Measurements from ENCODE around the gene TRAF1. TPM values are rescaled to one million over a fixed set of nuclear protein-coding genes. Genes with fewer than 3 reads are reported as not detected.

TRAF1 gene
- total and polyA plus RNA-seq, 7 donors, result 0.46 to 10.0 (median 4.6) TPM

DNA sequence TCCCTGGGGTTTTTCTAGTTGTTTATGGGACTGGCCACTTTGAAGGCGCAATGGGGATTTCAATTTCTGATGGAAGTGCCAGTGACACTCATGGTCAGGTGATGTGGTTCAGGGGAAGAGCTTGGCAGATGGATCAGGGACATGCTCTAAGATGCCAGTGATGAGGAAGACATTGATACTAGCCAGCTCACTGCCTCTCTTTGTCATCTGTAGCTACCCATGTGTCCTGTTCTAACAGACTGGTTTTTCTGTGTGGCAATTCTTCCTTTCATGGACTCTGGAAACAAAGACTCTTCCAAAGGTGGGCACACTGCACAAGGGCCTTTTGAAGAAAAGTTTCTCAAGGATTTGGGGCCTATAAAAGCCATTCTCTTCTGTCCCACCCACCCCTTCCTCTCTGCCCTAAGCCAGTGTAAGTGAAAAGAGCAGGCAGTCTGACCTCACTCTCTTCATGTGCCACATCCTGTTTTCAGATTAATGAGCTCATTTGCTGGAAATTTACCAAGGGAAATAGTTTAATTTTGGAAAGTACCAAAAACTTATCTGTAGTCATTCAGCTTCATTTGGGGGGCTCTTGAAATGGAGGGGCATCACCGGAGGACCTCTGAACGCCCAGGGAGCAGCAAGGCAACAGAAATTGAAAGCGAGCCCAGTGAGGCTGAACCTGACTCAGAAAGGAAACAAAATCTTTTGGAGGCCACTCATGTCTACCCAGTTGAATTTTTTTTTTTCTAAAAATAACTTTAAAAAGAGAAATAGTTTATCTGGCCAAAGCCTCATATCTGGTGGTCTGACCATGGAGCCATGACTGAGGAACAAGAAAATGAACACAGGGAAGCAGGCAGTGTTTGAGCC is 4.9 kb upstream of the TRAF1 start:
- TF ChIP-seq POLR2AphosphoS5 (IDR thresholded peaks at IDR 0.05), result peak in 3 of 4 donors; percentile 18 to 39 (median 21)
- TF ChIP-seq, protein P1, sequence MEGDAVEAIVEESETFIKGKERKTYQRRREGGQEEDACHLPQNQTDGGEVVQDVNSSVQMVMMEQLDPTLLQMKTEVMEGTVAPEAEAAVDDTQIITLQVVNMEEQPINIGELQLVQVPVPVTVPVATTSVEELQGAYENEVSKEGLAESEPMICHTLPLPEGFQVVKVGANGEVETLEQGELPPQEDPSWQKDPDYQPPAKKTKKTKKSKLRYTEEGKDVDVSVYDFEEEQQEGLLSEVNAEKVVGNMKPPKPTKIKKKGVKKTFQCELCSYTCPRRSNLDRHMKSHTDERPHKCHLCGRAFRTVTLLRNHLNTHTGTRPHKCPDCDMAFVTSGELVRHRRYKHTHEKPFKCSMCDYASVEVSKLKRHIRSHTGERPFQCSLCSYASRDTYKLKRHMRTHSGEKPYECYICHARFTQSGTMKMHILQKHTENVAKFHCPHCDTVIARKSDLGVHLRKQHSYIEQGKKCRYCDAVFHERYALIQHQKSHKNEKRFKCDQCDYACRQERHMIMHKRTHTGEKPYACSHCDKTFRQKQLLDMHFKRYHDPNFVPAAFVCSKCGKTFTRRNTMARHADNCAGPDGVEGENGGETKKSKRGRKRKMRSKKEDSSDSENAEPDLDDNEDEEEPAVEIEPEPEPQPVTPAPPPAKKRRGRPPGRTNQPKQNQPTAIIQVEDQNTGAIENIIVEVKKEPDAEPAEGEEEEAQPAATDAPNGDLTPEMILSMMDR (IDR thresholded peaks at IDR 0.05), result no peak
- intact Hi-C loops (cut with DNase I), result no loop called here
- Histone ChIP-seq H3K4me1 (peaks cover 0 to 67% (median 42%) of the 10 kb centered on the region in 4 donors), H3K27me3 (no peaks in the 10 kb centered on the region), H3K9me3 (no peaks in the 10 kb centered on the region), H3K36me3 (no peaks in the 10 kb centered on the region), H3K4me3 (no peak overlapping the region), H3K27ac (peak overlapping the region; percentile 59 to 91 (median 70))
- 43 to 80% methylated on average over 4 of the region's 4 CpGs for WGBS, 2 donors
- no peak for DNase-seq

DNA sequence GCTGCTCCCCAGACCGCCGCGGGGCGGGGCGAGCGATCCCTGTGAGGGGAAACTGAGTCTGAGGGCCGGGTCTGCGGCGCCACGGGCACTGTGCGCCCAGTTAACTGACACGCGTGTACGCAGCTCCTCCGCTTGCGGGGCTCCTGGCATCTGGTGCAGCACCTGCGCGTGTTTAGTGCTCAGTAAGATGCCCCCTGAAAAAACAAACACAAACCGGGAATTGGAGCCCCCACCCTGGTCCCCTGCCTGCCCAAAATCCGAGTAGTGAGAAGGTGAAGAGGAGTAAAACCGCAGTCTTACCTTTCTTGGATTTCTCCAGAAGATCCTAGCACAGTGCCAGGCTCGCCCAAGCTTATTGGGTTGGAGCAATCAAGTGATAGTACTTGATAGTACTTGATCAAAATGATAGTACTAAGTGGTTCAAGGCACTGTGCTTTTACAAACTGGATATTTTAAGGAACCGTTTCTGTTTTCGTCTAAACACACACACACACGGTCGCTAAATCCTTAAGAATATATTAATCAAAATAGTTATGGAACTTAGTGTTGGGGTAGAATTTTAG is 2.7 kb upstream of the TRAF1 start:
- H3K9me3 ChIP-seq, result no peaks in the 10 kb centered on the region
- peaks cover 0 to 45% (median 20%) of the 10 kb centered on the region in 4 donors for H3K4me1 ChIP-seq
- no peak for DNase-seq
- TF ChIP-seq POLR2AphosphoS5 (IDR thresholded peaks at IDR 0.05) (no peak), POLR2A (IDR thresholded peaks at IDR 0.05) (peak in 1 of 2 donors; percentile 4), EP300 (IDR thresholded peaks at IDR 0.05) (no peak)
- TF ChIP-seq, protein P1 (IDR thresholded peaks at IDR 0.05), result peak in 1 of 4 experiments; percentile 20
- no peaks in the 10 kb centered on the region for H3K27me3 ChIP-seq
- peak overlapping the region; percentile 91 to 95 (median 94) for H3K27ac ChIP-seq
- 17 to 23% methylated on average over 26 of the region's 26 CpGs for WGBS, 2 donors
- no peaks in the 10 kb centered on the region for H3K36me3 ChIP-seq
- intact Hi-C loops (cut with DNase I), result loop anchor here (2.0 kb wide), 1 partner anchor 53 kb away; the partner anchor contains the start of gene PHF19
- H3K4me3 ChIP-seq, result peak overlapping the region; percentile 72 to 84 (median 76)

DNA sequence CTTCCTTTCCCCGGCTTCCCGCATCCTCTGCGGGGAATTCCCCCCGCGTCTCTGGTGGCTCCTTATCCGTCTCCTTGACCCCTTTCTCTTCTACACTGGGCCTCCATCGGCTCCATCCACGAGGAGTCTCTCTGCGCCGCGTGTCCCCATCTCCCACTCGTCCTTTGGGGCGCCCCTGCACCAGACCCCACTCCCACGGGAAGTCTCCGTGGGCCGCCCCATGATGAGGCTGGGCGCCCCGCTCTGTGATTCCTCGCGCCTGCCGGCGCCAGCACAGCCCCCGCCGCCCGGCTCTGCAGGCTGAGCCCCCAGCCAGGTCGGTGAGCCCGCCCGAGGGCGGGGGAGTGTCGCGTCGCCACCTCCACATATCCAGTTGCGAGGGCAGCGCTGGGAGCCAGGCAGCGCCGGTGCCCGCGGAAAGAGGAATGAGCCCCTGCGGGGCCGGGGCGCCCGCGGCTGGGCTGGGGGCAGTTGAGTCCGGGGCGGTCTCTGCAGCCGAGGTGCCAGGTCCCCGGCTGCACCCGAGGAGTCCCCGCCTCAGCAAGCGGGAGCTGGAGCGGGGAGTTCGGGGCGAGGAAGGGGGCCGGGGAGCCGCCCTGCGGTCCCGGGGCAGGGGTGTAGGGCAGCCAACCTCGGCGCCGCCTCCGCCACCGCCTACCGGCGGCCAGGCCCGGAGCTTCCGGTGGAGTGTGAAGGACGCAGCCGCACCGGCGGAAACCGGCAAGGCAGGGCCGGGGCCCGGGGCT is 2.1 kb upstream of the TRAF1 start:
- peak overlapping the region; percentile 72 to 84 (median 76) for H3K4me3 ChIP-seq
- peak overlapping the region; percentile 91 to 95 (median 94) for H3K27ac ChIP-seq
- no peaks in the 10 kb centered on the region for H3K9me3 ChIP-seq
- peak; percentile 88 for DNase-seq
- 0 to 1% methylated on average over 73 of the region's 73 CpGs for WGBS, 2 donors
- peaks cover 0 to 39% (median 15%) of the 10 kb centered on the region in 4 donors for H3K4me1 ChIP-seq
- H3K27me3 ChIP-seq, result no peaks in the 10 kb centered on the region
- intact Hi-C loops (cut with DNase I), result loop anchor here (2.0 kb wide), 1 partner anchor 52 kb away; the partner anchor contains the start of gene PHF19
- H3K36me3 ChIP-seq, result no peaks in the 10 kb centered on the region
- TF ChIP-seq POLR2AphosphoS5 (IDR thresholded peaks at IDR 0.05) (peak; percentile 26 to 80 (median 71)), EP300 (IDR thresholded peaks at IDR 0.05) (no peak), POLR2A (IDR thresholded peaks at IDR 0.05) (peak in 1 of 2 donors; percentile 27)
- TF ChIP-seq, protein P1 (IDR thresholded peaks at IDR 0.05), result peak in 2 of 4 experiments; percentile 31 to 37

DNA sequence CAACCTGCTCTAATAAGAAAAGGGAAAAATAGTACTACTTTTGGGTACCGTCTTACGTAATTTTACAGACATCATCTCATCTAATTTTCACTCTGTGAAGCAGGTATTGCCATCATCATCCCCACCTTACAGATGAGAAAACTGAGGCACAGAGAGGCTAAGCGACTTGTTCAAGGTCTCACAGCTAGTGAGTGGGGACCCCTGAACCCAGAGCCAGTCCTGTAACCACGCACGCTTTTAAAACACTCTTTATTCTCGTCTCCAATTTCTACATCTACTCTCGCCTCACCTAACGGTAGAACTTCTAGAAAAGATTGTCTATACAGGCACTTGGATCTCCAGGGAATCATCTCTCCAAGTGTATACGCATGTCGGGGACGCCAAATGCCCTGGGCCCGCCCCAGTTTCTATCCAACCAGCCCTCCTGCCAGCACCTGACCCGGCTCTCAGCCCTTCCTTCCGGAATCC is 1.5 kb upstream of the TRAF1 start:
- Histone ChIP-seq H3K4me1 (peaks cover 0 to 36% (median 13%) of the 10 kb centered on the region in 4 donors), H3K4me3 (peak overlapping the region; percentile 72 to 84 (median 76)), H3K27me3 (no peaks in the 10 kb centered on the region), H3K9me3 (no peaks in the 10 kb centered on the region), H3K36me3 (no peaks in the 10 kb centered on the region), H3K27ac (peak overlapping the region; percentile 91 to 95 (median 94))
- 29 to 34% methylated on average over 14 of the region's 14 CpGs for WGBS, 2 donors
- DNase-seq, result peak; percentile 83
- intact Hi-C loops (cut with DNase I), result loop anchor here (2.0 kb wide), 1 partner anchor 51 kb away; the partner anchor contains the start of gene PHF19
- no peak for TF ChIP-seq POLR2AphosphoS5 (IDR thresholded peaks at IDR 0.05)
- no peak for TF ChIP-seq POLR2A (IDR thresholded peaks at IDR 0.05)
- TF ChIP-seq, protein P1 (IDR thresholded peaks at IDR 0.05), result no peak
- TF ChIP-seq EP300 (IDR thresholded peaks at IDR 0.05), result no peak
